Loucy (cell line): ENCODE measurements around the gene MDFI.

Experiments used
- H2AFZ ChIP-seq: fragments of 200-600 bp; sonication (generic); 2 replicates; pipeline ENCODE4 v1.6.0; 2016; ENCODE audit warnings: antibody characterized with exemption, mild to moderate bottlenecking, low read length, moderate library complexity
- H3F3A ChIP-seq: fragments of 200-600 bp; 2 replicates; pipeline ENCODE4 v1.6.0; 2016; ENCODE audit warnings: antibody characterized with exemption, low read depth, mild to moderate bottlenecking
- H3K27me3 ChIP-seq: fragments of 200-600 bp; sonication (generic); 2 replicates; pipeline ENCODE4 v1.6.1; 2014; ENCODE audit warnings: low read length, mild to moderate bottlenecking; ENCODE audit not compliant: insufficient read depth, poor library complexity, severe bottlenecking
- H3K36me3 ChIP-seq: fragments of 200-600 bp; sonication (generic); 2 replicates; pipeline ENCODE4 v1.6.1; 2016; ENCODE audit warnings: low read length; ENCODE audit not compliant: insufficient read depth
- H3K4me1 ChIP-seq: fragments of 200-600 bp; sonication (generic); 2 replicates; pipeline ENCODE4 v1.5.1; 2014; ENCODE audit warnings: low read length, mild to moderate bottlenecking; ENCODE audit not compliant: insufficient read depth, poor library complexity, severe bottlenecking
- H3K4me2 ChIP-seq: fragments of 200-600 bp; sonication (generic); 2 replicates; pipeline ENCODE4 v1.6.0; 2014; ENCODE audit warnings: antibody characterized with exemption, low read length, low read depth, mild to moderate bottlenecking; ENCODE audit not compliant: poor library complexity, severe bottlenecking
- H3K4me3 ChIP-seq: fragments of 200-600 bp; sonication (generic); 2 replicates; pipeline ENCODE4 v1.5.1; 2014; ENCODE audit warnings: low read length, mild to moderate bottlenecking, mixed read lengths; ENCODE audit not compliant: poor library complexity, severe bottlenecking
- H3K79me2 ChIP-seq: fragments of 200-600 bp; sonication (generic); 2 replicates; pipeline ENCODE4 v1.6.1; 2014; ENCODE audit warnings: low read length; ENCODE audit not compliant: insufficient read depth
- H3K9ac ChIP-seq: fragments of 200-600 bp; sonication (generic); 2 replicates; pipeline ENCODE4 v1.6.0; 2014; ENCODE audit warnings: mild to moderate bottlenecking, low read depth, low read length, moderate library complexity; ENCODE audit not compliant: poor library complexity, severe bottlenecking
- H3K9me2 ChIP-seq: fragments of 200-600 bp; sonication (generic); replicated peaks from 2 replicates; pipeline ENCODE4 v1.6.1; 2016; ENCODE audit warnings: low read depth, low read length, mixed read lengths
- H3K9me3 ChIP-seq: fragments of 200-600 bp; sonication (generic); 2 replicates; pipeline ENCODE4 v1.6.1; 2014; ENCODE audit warnings: mild to moderate bottlenecking, antibody characterized with exemption, low read length, low read depth; ENCODE audit not compliant: insufficient read depth
- H4K20me1 ChIP-seq: fragments of 200-600 bp; sonication (generic); 2 replicates; pipeline ENCODE4 v1.6.0; 2014; ENCODE audit warnings: antibody characterized with exemption, low read length, mild to moderate bottlenecking; ENCODE audit not compliant: insufficient read depth, poor library complexity, severe bottlenecking
- CTCF ChIP-seq: fragments of 200-600 bp; sonication (generic); conservative IDR thresholded peaks from 2 replicates; pipeline ENCODE4 v1.5.1; 2014; ENCODE audit warnings: mild to moderate bottlenecking, antibody characterized with exemption, low read length
- EZH2phosphoT487 ChIP-seq: fragments of 200-600 bp; IDR thresholded peaks from 2 replicates; pipeline ENCODE4 v1.6.1; 2018; ENCODE audit warnings: antibody characterized with exemption, mild to moderate bottlenecking, moderate library complexity, borderline replicate concordance

Gene MDFI

GRCh38 chr6:41640426-41640825 is 2.2 kb downstream of the MDFI start:
- Histone ChIP-seq H3K9ac (peak overlapping the region; percentile 96), H2AFZ (no peak overlapping the region), H3K36me3 (no peaks in the 10 kb centered on the region), H3F3A (no peaks in the 10 kb centered on the region), H3K9me2 (no peaks in the 10 kb centered on the region), H3K4me3 (peak overlapping the region; percentile 92), H3K4me2 (peak overlapping the region; percentile 92), H3K9me3 (no peaks in the 10 kb centered on the region), H3K27me3 (no peaks in the 10 kb centered on the region), H3K4me1 (peaks cover 84% of the 10 kb centered on the region), H3K79me2 (peaks cover 85% of the 10 kb centered on the region), H4K20me1 (peaks cover 10% of the 10 kb centered on the region)
- no peak for TF ChIP-seq CTCF
- TF ChIP-seq EZH2phosphoT487: no peak

GRCh38 chr6:41641352-41641925 is 3.2 kb downstream of the MDFI start:
- Histone ChIP-seq H3F3A (no peaks in the 10 kb centered on the region), H3K27me3 (no peaks in the 10 kb centered on the region), H4K20me1 (peaks cover 15% of the 10 kb centered on the region), H3K4me1 (peaks cover 77% of the 10 kb centered on the region), H3K36me3 (peaks cover 5% of the 10 kb centered on the region; the same call in 1 of the 2 replicates), H3K4me3 (peak overlapping the region; percentile 92), H2AFZ (no peak overlapping the region), H3K9me2 (no peaks in the 10 kb centered on the region), H3K79me2 (peaks cover 95% of the 10 kb centered on the region), H3K9ac (peak overlapping the region; percentile 61), H3K9me3 (no peaks in the 10 kb centered on the region), H3K4me2 (peak overlapping the region; percentile 92)
- TF ChIP-seq EZH2phosphoT487: no peak
- no peak for TF ChIP-seq CTCF

- H3K9me2 ChIP-seq: no peaks in the 10 kb centered on the region
- H3K4me3 ChIP-seq: peak overlapping the region; percentile 92
- H3K27me3 ChIP-seq: no peaks in the 10 kb centered on the region
- no peaks in the 10 kb centered on the region for H3F3A ChIP-seq
- H4K20me1 ChIP-seq: peaks cover 18% of the 10 kb centered on the region
- H3K4me1 ChIP-seq: peaks cover 73% of the 10 kb centered on the region
- peak overlapping the region; percentile 61 for H3K9ac ChIP-seq
- no peaks in the 10 kb centered on the region for H3K9me3 ChIP-seq
- TF ChIP-seq EZH2phosphoT487 (no peak), CTCF (no peak)
- H3K4me2 ChIP-seq: peak overlapping the region; percentile 92
- no peak overlapping the region for H2AFZ ChIP-seq
- peaks cover 96% of the 10 kb centered on the region for H3K79me2 ChIP-seq
- H3K36me3 ChIP-seq: peaks cover 14% of the 10 kb centered on the region; the same call in 1 of the 2 replicates
These were observed 4.1 kb downstream of the MDFI start for GRCh38 chr6:41642090-41642959.
